Neutrophil (primary cell): ENCODE results near the gene COL15A1.
A peak's percentile ranks its signal among the peaks of the same experiment; 100 is the strongest.

Experiments used
- H3K27ac ChIP-seq: fragments of 200-600 bp; sonication (generic); 2 replicates; pipeline ENCODE4 v1.5.1; 2016; ENCODE audit warnings: mild to moderate bottlenecking, moderate library complexity
- H3K27me3 ChIP-seq: fragments of 200-600 bp; sonication (generic); 2 replicates; pipeline ENCODE4 v1.6.0; 2016; ENCODE audit warnings: mild to moderate bottlenecking
- H3K36me3 ChIP-seq: fragments of 200-600 bp; sonication (generic); 2 replicates; pipeline ENCODE4 v1.5.1; 2017
- H3K4me1 ChIP-seq, 2 experiments: fragments of 200-600 bp in 1 of 2; sonication (generic) in 1 of 2; 1 replicate in 1 of 2; 2 replicates in 1 of 2; pipeline versions ENCODE4 v1.5.1 to v1.6.1; 2013 to 2016; ENCODE audit warnings: low read depth in 1 of 2, low read length in 1 of 2, mild to moderate bottlenecking in 1 of 2, moderate library complexity in 1 of 2; ENCODE audit not compliant: control insufficient read depth in 1 of 2, insufficient read depth in 1 of 2
- H3K4me3 ChIP-seq, 2 experiments: fragments of 200-600 bp in 1 of 2; sonication (generic) in 1 of 2; 1 replicate in 1 of 2; 2 replicates in 1 of 2; pipeline ENCODE4 v1.5.1; 2013 to 2016; ENCODE audit warnings: low read depth in 1 of 2, low read length in 1 of 2, mild to moderate bottlenecking in 1 of 2, moderate library complexity in 1 of 2
- H3K9me3 ChIP-seq: fragments of 200-600 bp; sonication (generic); 2 replicates; pipeline ENCODE4 v1.5.1; 2016
- TF ChIP-seq, protein P1 (sequence below): fragments of 200-600 bp; sonication (generic); IDR thresholded peaks from 2 replicates; pipeline ENCODE4 v1.5.1; 2016; ENCODE audit warnings: antibody characterized with exemption

The COL15A1 gene

DNA sequence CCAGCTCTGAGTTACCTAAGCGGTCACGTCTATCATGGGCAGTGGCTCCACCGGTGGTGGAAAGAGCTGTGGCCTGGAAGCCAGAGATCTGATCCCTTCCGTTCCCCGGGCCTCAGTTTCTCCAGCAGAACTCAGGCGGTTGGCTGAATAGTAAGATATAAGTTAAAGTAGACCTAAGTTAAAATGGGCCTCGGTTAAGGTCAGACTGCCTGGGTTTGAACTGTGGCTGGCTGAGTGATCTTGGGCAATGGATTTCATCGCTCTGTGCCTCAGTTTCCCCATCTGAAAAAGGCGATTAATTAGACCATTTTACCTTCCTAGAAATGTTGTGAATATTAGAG is 997 bp downstream of the COL15A1 start:
- Histone ChIP-seq H3K27ac (no peak overlapping the region), H3K4me3 (peak overlapping the region; percentile 22 to 55), H3K36me3 (no peaks in the 10 kb centered on the region), H3K27me3 (peaks cover 98% of the 10 kb centered on the region), H3K4me1 (peaks cover 13 to 18% of the 10 kb centered on the region in 2 experiments), H3K9me3 (no peaks in the 10 kb centered on the region)
- TF ChIP-seq, protein P1, sequence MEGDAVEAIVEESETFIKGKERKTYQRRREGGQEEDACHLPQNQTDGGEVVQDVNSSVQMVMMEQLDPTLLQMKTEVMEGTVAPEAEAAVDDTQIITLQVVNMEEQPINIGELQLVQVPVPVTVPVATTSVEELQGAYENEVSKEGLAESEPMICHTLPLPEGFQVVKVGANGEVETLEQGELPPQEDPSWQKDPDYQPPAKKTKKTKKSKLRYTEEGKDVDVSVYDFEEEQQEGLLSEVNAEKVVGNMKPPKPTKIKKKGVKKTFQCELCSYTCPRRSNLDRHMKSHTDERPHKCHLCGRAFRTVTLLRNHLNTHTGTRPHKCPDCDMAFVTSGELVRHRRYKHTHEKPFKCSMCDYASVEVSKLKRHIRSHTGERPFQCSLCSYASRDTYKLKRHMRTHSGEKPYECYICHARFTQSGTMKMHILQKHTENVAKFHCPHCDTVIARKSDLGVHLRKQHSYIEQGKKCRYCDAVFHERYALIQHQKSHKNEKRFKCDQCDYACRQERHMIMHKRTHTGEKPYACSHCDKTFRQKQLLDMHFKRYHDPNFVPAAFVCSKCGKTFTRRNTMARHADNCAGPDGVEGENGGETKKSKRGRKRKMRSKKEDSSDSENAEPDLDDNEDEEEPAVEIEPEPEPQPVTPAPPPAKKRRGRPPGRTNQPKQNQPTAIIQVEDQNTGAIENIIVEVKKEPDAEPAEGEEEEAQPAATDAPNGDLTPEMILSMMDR = no peak

DNA sequence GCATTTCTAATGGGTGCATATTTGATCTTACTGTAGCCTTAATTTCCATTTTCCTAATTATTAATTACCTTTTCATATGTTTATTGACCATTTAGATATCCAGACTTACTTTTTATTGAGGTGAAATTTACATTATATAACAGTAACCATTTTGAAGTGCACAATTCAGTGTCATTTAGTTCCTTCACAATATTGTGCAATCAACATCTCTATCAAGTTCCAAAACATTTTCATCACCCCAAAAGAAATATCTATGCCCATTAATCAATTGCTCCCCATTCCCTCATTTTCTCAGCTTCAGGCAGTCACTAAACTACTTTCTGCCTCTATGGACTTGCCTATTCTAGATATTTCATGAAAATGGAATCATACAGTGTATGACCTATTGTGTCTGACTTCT is 5.9 kb downstream of the COL15A1 start:
- Histone ChIP-seq H3K27ac (no peak overlapping the region), H3K36me3 (no peaks in the 10 kb centered on the region), H3K4me1 (peaks cover 3 to 6% of the 10 kb centered on the region in 2 experiments), H3K4me3 (no peak overlapping the region), H3K9me3 (no peaks in the 10 kb centered on the region), H3K27me3 (peaks cover 87% of the 10 kb centered on the region)
- TF ChIP-seq, protein P1 = no peak

DNA sequence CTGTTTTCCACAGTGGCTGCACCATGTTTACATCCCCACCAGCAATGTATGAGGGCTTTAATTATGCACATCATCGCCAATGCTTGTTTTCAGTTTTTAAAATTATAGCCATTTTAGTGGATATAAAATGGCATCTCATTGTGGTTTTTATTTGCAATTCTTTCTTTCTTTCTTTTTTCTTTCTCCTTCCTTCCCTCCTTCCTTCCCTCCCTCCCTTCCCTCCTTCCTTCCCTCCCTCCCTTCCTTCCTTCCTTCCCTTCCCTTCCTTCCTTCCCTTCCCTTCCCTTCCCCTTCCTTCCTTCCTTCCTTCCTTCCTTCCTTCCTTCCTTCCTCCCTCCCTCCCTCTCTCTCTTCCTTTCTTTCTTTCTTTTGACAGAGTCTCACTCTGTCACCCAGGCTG is 6.6 kb downstream of the COL15A1 start:
- TF ChIP-seq, protein P1 = no peak
- Histone ChIP-seq H3K4me3 (no peak overlapping the region), H3K36me3 (no peaks in the 10 kb centered on the region), H3K27ac (no peak overlapping the region), H3K27me3 (peaks cover 80% of the 10 kb centered on the region), H3K9me3 (no peaks in the 10 kb centered on the region), H3K4me1 (no peaks in the 10 kb centered on the region)

DNA sequence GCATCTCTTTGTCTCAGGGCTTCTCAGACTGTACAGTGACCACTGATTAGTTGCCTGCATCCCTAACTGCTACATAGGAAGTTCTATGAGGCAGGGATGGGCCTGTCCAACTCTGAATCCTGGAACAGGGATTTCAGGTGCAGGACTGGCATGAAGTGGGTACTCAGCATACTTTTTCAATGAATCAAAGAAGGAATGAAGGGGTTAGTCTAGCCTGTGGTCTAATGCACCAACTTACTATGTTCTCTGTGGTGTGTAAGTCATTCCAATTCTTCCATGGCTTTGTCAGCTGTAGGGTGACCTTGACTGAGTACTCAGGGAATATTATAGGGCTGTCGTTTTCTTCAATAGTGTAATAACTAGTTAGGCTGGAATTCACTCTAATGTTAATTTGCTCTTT is 8.3 kb downstream of the COL15A1 start:
- H3K4me3 ChIP-seq = no peak overlapping the region
- TF ChIP-seq, protein P1 = no peak
- H3K27ac ChIP-seq = no peak overlapping the region
- H3K4me1 ChIP-seq = no peaks in the 10 kb centered on the region
- peaks cover 68% of the 10 kb centered on the region for H3K27me3 ChIP-seq
- H3K36me3 ChIP-seq = no peaks in the 10 kb centered on the region
- H3K9me3 ChIP-seq = no peaks in the 10 kb centered on the region

DNA sequence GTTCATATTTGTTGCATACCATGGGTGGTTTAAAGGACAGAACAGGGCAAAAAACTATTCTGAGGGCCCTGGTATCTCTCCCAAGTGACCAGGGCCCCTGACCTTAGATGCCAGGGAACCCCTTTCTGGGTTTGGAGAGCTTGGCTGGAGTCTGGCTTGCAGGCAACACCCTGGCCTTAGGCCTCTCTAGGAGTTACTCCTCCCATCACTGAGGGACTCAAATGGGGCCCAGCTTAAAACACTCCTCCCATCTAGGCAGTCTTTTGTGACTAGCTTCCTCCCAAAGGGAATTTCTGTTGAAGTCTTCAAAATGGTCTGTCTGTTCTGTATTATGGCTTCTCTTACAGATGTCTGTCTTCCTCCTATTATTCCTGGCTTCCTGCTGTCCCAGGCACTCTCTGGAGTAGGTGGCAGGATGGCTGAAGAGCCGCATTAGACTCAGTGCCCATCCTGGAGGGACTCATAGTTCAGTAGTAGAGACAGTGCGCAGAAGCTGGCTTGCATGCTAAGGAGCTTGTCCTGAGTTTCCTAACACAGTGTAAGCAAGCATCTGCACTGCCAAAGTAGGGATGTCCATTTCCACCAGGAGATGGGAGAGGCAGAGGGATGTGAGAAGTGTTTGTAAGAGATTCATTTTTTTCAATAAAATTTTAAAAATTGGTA is 10.0 kb downstream of the COL15A1 start:
- Histone ChIP-seq H3K4me3 (no peak overlapping the region), H3K36me3 (no peaks in the 10 kb centered on the region), H3K4me1 (no peaks in the 10 kb centered on the region), H3K27me3 (peaks cover 53% of the 10 kb centered on the region), H3K27ac (no peak overlapping the region), H3K9me3 (no peaks in the 10 kb centered on the region)
- TF ChIP-seq, protein P1 = no peak

DNA sequence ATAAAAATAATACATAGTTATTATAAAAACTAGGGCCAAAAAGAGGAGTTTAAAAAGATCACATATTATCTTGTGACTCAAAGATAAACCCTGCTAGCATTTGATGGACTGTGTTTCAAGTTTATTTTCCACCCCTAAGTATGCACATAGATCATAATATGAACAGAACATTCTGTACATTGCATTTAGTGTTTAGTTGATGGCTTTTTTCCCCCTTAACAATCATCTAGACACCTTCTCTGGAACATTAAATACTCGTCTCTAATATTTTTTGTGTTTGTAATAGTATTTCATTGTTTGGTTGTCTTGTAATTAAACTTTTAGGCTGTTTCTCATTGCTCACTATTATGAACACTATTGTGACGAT is 10.5 kb downstream of the COL15A1 start:
- H3K27me3 ChIP-seq = peaks cover 48% of the 10 kb centered on the region
- H3K4me1 ChIP-seq = no peaks in the 10 kb centered on the region
- TF ChIP-seq, protein P1 = no peak
- no peak overlapping the region for H3K27ac ChIP-seq
- no peaks in the 10 kb centered on the region for H3K9me3 ChIP-seq
- H3K4me3 ChIP-seq = no peak overlapping the region
- no peaks in the 10 kb centered on the region for H3K36me3 ChIP-seq
